Activated CD8-positive, alpha-beta memory T cell treated with anti-CD3 and anti-CD28 coated beads for 1 hour (primary cell): ENCODE data around the gene OR2L3.
"Not testable (repeated sequence)": the region's sequence is repeated elsewhere in the genome, so short reads cannot be mapped to it uniquely, and the experiment has no call there.

ENCODE experiments used
- DNase-seq, 2 donors: peaks; one replicate each; pipeline ENCODE4 v3.0.0-alpha.2; 2020; ENCODE audit warnings: low read depth in 1 of 2; ENCODE audit errors: extremely low read depth in 1 of 2

OR2L3 gene, protein sequence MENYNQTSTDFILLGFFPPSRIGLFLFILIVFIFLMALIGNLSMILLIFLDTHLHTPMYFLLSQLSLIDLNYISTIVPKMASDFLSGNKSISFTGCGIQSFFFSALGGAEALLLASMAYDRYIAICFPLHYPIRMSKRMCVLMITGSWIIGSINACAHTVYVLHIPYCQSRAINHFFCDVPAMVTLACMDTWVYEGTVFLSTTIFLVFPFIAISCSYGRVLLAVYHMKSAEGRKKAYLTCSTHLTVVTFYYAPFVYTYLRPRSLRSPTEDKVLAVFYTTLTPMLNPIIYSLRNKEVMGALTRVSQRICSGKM

DNA sequence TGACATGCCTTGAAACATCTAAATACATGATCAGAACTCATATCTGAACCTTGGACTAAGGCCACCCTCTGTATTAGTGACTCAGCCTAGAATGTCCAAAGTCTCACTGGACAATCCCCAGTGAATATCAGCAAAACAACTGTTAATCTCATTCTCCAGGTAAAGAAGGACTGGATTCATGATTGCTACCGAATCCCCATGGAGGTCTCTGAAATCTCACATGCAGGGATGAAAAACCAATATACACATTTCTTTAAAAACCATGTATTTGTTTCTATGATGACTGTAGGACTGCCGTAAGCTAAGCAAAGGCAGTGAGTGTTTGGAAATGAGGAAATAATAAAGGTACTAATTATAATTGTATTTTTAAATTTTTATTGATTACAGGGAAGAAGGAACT, at the start of gene OR2L3:
Gene OR2L3, plus strand, starts transcription at position 301 of the 400 bp plus-strand sequence. CDS start 13,846 bp downstream, outside the sequence.
- DNase-seq, result no peak

DNA sequence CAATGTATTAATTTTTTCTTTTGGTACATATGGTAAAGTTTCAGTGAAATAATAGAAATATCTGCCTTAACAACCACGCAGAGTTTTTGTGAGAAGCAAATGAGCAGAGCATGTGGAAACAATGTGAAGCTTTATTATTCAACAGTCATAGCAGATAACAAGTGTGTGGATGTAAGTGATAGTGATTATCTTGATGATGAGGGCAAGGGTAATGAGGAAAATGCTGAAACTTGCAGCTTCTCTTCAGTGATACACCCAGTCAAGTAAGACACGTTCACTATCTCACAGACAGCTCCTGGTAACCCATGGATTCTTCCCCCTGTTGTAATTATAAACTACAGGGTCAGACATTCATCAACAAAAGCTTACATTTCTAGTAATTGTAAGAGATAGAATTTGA, 47.8 kb upstream of the OR2L3 start:
- DNase-seq, result no peak

DNA sequence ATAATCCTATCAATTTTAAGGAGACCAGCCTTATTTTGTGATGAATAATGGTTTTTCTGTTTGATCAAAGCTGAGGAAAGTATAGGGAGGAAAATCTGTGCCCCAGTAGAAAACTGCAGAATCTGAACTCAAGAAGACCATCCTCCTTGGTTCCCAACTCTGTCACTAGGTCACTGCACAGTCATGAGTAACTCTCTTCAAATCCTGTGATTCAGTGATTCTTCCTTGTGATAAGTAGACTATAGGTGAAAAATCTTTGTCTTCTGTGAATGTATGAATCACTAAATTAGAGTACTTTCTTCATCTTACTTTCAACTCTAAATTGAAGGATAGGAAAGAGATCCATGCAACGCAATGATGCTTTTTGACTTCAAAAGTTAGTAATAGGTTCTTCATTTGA, 46.5 kb upstream of the OR2L3 start:
- no peak for DNase-seq

DNA sequence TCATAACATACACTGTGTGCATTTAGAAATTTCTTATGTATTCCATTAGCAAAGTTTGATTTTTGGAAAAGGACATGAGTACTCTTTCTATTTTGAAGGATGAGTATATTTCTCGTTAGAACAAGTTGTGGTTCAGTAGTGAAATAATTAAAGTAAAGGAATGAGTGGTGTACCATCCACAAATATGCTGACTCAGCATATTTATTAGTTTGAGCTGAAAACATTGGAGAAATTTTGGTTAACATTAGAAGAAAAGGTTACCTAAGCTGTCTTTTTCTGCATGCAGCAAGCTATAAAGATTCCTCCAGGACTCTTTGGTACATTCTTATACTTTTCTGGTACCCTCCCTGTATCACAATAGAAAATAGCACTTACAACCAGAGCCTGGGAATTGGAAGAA, 38.9 kb upstream of the OR2L3 start:
- no peak for DNase-seq

DNA sequence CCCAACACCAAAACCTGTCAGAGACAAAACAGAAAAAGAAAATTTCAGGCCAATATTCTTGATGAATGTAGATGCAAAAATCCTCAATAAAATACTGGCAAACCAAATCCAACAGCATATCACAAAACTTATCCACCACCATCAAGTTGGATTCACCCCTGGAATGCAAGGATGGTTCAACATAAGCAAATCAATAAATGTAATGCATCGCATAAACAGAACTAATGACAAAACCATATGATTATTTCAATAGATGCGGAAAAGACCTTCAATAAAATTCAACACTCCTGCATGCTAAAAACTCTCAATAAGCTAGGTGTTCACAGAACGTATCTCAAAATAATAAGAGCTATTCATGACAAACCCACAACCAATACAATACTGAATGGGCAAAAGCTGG, 37.0 kb upstream of the OR2L3 start:
- no peak for DNase-seq

DNA sequence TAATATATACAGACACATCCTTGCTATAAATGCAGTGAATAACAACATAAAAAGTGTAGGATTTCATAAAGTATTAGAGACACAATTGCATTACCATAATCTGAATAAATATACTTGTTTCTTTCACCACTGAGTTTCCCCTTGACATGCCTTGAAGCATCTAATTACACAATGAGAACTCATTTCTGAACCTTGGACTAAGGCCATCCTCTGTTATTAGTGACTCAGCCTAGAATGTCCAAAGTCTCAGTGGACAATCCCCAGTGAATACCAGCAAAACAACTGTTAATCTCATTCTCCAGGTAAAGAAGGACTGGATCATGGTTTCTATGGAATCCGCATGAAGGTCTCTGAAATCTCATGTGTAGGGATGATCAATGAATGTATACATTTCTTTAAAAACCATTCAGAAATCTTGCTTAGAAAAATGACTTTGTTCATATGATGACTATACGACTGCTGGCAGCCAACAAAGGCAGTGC, 33.4 kb upstream of the OR2L3 start, which contains the start of gene OR2L5:
Gene OR2L5, plus strand, starts transcription at position 432 of the 482 bp plus-strand sequence. CDS start 8,288 bp downstream, outside the sequence.
- DNase-seq, result no peak

DNA sequence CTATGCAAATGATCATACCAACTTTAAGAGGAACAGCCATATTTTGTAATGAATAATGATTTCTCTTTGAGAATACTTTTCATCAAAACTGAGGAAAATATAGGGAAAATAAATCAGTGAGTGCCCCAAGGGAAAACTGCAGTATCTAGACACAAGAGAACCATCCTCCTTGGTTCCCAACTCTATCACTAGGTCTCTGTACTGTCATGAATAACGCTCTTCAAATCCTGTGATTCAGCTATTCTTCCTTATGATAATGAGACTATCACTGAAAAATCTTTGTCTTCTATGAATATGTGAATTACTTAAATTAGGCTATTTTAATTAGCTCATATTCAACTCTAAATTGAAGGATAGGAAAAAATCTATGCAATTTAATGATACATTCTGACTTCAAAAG, 30.8 kb upstream of the OR2L3 start:
- no peak for DNase-seq

DNA sequence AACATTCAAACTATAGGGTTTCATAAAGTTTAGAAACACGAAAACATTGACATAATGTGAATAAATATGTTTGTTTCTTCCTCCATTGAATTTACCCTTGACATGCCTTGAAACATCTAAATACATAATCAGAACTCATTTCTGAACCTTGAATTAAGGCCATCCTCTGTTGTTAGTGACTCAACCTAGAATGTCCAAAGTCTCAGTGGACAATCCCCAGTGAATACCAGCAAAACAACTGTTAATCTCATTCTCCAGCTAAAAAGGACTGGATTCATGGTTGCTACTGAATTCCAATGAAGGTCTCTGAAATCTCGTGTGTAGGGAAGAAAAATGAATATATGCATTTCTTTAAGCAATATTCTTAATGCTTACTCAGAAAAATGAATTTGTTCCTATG, 16.9 kb upstream of the OR2L3 start, which contains the start of gene OR2L2:
Gene OR2L2, plus strand, starts transcription at position 301 of the 400 bp plus-strand sequence. CDS start 8,198 bp downstream, outside the sequence.
- DNase-seq, result no peak

DNA sequence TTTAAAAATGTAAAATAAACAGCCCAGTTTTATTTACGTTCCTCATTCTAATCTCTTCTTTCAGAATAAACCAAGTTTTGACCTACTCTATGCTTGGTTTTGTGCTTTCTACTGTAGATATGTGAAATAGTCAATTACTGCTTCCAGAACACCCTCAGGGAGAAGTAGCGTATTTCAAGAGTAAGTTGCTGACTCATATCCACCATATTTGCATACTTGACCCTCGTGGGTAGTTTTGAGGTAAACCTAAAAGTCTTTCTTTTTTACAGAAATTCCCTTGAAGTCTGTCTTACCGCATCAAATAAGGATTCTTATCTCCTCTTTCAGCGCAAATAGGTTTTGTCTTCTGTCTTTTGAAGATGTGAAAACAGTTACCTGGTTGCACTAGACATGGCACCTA, 1.4 kb upstream of the OR2L3 start:
- no peak for DNase-seq

DNA sequence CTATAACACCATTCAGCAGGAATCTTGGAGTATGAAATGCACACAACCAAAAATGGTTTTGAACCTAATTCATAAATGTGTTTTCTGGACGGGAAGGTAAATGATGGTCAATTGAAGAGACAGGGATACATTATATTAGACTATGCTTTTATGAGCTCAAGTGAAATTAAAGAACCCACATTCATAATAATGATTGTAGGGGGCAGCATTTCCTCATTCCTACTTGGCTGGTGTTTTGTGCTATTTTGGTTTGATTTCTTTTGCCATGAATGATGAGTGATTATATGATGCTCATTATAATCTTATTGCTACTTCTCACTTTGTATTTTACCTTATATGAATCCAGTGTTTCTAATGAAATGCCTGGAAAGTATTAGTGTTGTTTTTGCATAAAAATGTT, 372 bp downstream of the OR2L3 start:
- no peak for DNase-seq

DNA sequence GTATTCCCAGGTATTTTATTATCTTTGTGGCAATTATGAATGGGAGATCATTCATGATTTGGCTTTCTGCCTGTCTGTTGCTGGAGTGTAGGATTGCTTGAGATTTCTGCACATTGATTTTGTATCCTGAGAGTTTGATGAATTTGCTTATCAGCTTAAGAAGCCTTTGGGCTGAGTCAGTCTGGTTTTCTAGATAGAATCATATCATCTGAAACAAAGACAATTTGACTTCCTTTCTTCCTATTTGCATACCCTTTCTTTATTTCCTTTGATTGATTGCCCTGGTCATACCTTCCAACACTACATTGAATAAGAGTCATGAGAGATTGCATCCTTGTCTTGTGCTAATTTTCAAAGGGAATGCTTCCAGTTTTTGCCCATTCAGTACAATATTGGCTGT, 8.0 kb downstream of the OR2L3 start:
- no peak for DNase-seq

DNA sequence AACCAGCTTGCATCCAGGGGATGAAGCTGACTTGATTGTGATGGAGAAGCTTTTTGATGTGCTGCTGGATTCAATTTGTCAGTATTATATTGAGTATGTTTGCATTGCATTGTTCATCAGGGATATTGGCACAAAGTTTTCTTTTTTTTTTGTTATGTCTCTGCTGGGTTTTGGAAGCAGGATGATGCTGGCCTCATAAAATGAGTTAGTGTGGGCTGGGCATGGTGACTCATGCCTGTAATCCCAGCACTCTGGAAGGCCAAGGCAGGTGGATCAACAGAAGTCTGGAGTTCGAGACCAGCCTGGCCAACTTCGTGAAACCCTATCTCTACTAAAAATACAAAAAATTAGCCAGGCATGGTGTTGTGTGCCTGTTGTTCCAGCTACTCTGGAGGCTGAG, 8.6 kb downstream of the OR2L3 start:
- no peak for DNase-seq

DNA sequence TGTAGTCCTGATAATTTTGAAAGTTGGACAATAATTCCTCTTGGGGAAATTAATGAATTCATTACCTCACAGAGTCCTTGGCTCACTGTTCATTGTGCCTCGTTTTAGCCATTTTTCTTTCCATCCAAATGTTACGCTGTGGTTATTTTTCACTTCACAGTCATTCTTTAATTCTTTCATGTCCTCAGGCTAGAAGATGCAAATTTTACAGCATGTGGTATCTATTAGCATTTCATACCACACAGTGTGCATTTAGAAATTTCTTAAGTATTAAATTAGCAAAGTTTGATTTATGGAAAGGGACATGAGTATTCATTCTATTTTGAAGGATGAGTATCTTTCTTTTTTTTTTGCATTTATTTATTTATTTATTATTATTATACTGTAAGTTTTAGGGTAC, 18.4 kb downstream of the OR2L3 start:
- DNase-seq, result no peak

DNA sequence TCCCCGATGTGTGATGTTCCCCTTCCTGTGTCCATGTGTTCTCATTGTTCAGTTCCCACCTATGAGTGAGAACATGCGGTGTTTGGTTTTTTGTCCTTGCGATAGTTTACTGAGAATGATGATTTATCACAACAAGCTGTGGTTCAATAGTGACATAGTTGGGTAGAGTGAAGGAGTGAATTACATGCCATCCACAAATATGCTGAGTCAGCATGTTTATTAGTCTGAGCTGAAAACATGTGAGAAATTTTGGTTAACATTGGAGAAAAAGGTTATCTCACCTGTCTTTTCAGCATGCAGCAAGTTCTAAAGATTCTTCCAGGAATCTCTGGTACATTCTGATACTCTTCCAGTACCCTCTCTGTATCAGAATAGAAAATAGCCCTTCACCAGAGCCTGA, 19.0 kb downstream of the OR2L3 start:
- no peak for DNase-seq

DNA sequence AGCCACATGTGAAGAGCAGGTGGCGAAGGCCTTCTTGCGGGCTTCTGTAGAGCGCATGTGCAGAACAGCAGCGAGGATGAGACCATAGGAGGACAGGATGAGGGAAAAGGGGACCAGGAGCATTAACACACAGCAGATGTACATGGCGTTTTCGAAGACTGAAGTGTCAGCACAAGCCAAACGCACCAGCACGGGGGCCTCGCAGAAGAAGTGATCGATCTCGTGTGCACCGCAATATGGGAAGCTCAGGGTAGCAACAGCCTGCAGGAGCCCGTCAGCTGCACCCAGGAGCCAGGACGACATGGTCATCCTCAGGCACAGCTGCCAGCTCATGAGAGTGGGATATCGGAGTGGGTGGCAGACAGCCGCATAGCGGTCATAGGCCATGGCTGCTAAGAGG, 37.2 kb downstream of the OR2L3 start:
- DNase-seq, result not testable (repeated sequence)

DNA sequence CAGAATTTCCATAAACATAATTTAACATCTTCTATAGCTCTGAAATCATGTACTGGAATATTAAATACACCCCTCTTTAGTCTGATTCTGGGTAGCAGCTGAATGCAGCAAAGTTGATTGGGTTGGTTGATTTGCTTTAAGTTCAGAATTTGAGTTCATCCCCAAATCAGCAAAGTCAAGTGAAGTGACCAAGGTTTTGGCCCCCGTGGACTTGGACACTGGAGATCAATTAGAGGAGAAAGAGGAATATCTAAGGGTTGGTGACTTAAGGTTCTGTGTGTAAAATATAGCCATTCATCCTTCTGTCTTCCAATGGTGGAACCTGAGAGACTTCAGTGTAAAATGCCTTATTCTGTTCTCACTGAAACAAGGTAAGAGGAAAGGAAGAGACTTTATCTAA, 48.2 kb downstream of the OR2L3 start, which contains the start of gene OR2L13:
Gene OR2L13, plus strand, starts transcription at position 301 of the 400 bp plus-strand sequence. CDS start 4,192 bp downstream, outside the sequence.
- DNase-seq, result no peak

DNA sequence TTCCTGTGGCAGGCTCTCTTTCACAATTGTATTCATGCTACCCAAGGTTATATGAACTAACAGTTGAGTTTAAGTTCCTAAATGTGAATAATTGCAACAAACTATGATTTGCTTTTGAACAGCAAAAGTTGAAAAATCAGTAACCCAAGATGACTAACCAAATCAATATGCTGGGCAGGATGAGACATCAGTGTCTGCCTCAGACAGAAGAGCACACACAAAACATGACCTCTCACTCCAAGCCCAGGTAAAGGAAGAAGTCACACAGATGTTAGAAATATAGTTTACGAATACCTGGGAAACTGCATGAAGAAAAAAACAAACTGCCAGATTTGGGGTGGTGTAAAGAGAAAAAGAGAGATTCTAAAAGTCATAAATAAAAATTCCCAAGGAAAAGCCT, 51.9 kb downstream of the OR2L3 start:
- DNase-seq, result no peak

DNA sequence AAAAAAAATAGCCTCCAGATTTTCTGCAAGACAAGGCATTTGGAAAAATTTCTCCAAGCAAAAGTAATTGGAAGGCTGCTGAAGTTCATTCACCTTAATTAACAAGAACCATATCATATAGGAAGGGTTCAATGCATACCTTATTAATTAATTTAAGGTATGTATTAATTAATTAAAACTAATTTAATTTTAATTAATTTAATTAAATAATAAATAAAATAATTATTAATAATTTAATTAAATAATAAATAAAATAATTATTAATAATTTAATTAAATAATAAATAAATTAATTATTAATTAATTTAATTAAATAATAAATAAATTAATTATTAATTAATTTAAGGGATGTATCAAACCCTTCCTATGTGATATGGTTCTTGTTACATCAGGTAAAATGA, 56.2 kb downstream of the OR2L3 start:
- DNase-seq, result no peak

DNA sequence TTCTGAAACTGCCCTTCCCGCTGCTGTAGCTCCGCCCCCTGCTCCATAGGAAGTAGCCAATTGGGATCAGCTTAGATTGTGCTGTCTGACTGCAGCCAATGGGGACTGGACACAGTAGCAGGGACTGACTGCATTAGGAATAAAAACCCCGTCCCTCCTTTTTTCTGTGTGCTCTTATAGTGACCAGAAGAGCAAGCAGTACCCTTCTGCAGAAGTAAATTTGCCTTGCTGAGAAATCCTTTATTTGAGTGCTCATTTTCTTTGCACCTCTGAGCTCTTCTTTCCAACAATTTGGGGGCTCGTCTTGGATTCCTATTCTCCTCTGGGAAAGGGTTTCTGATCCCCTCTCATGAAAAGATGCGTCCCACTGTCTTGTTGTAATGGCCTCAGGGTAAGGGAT, 64.5 kb downstream of the OR2L3 start:
- no peak for DNase-seq
